ENCODE data around the gene KRT6C.
"Not testable (repeated sequence)": the region's sequence is repeated elsewhere in the genome, so short reads cannot be mapped to it uniquely, and the experiment has no call there.

Gene KRT6C

GRCh38 chr12:52513736-52514135 lies 40.1 kb upstream of the KRT6C start:
- TF ChIP-seq CTCF (IDR thresholded peaks at IDR 0.05; ENCODE audit: low read depth, low read length) = no peak
- no peak for DNase-seq (ENCODE audit: extremely low read depth, low read depth)

GRCh38 chr12:52508211-52508610 lies 34.6 kb upstream of the KRT6C start:
- no peak for DNase-seq (ENCODE audit: extremely low read depth, low read depth)
- TF ChIP-seq CTCF (IDR thresholded peaks at IDR 0.05; ENCODE audit: low read depth, low read length) = no peak

GRCh38 chr12:52506858-52507715 lies 33.5 kb upstream of the KRT6C start:
- TF ChIP-seq CTCF (IDR thresholded peaks at IDR 0.05; ENCODE audit: low read depth, low read length) = peak; percentile 63
- DNase-seq (ENCODE audit: extremely low read depth, low read depth) = peak; percentile 10

- DNase-seq (ENCODE audit: extremely low read depth, low read depth) = no peak
- no peak for TF ChIP-seq CTCF (IDR thresholded peaks at IDR 0.05; ENCODE audit: low read depth, low read length)
These were observed 29.3 kb upstream of the KRT6C start for GRCh38 chr12:52502877-52503276.

- TF ChIP-seq CTCF (IDR thresholded peaks at IDR 0.05; ENCODE audit: low read depth, low read length) = no peak
- no peak for DNase-seq (ENCODE audit: extremely low read depth, low read depth)
These were observed 27.9 kb upstream of the KRT6C start for GRCh38 chr12:52501490-52501889.

- not testable (repeated sequence) for DNase-seq (ENCODE audit: extremely low read depth, low read depth)
These were observed 27.0 kb upstream of the KRT6C start for GRCh38 chr12:52500574-52500973.

GRCh38 chr12:52499806-52500560 lies 26.4 kb upstream of the KRT6C start:
- no peak for DNase-seq (ENCODE audit: extremely low read depth, low read depth)
- TF ChIP-seq CTCF (IDR thresholded peaks at IDR 0.05; ENCODE audit: low read depth, low read length) = no peak
